Endometrial microvascular endothelial cells (primary cell): Measurements from ENCODE around the gene GFY. TPM values are rescaled to one million over a fixed set of nuclear protein-coding genes. Genes with fewer than 3 reads are reported as not detected.

Source experiments
- total RNA-seq: library from RNA; depleted of rRNA; stranded (reverse); fragments of >200 nt; gene quantifications from one replicate; pipeline ENCODE4 v1.2.3, GENCODE V29; 2015; ENCODE audit errors: inconsistent ontology term

GFY gene
- total RNA-seq, 1 donor from 2014 or later = not detected

Other genes starting within 250 kb of the GFY start
- not detected for gene SLC6A16, start 100.2 kb upstream of the GFY start, total RNA-seq
- gene CD37, start 90.0 kb upstream of the GFY start, total RNA-seq = not detected
- gene TEAD2, start 63.0 kb upstream of the GFY start, total RNA-seq = 86.6 TPM
- not detected for gene DKKL1, start 61.5 kb upstream of the GFY start, total RNA-seq
- not detected for gene KASH5, start 37.1 kb upstream of the GFY start, total RNA-seq
- gene PTH2, start 1.9 kb upstream of the GFY start, total RNA-seq = not detected
- gene SLC17A7, start 16.1 kb downstream of the GFY start, total RNA-seq = not detected
- 97.7 TPM for gene PIH1D1, start 26.4 kb downstream of the GFY start, total RNA-seq
- gene ALDH16A1, start 27.8 kb downstream of the GFY start, total RNA-seq = 67.4 TPM
- 2.6 TPM for gene FLT3LG, start 48.8 kb downstream of the GFY start, total RNA-seq
- gene RPL13A, start 62.2 kb downstream of the GFY start, total RNA-seq = 2,035 TPM
- gene RPS11, start 71.0 kb downstream of the GFY start, total RNA-seq = 3,348 TPM
- 93.4 TPM for gene FCGRT, start 87.3 kb downstream of the GFY start, total RNA-seq
- gene RCN3, start 102.6 kb downstream of the GFY start, total RNA-seq = 38.2 TPM
- 107 TPM for gene NOSIP, start 155.2 kb downstream of the GFY start, total RNA-seq
- gene PRRG2, start 155.9 kb downstream of the GFY start, total RNA-seq = not detected
- 7.5 TPM for gene PRR12, start 165.8 kb downstream of the GFY start, total RNA-seq
- gene RRAS, start 214.8 kb downstream of the GFY start, total RNA-seq = 45.0 TPM
- 73.5 TPM for gene SCAF1, start 216.8 kb downstream of the GFY start, total RNA-seq
- 81.9 TPM for gene IRF3, start 240.5 kb downstream of the GFY start, total RNA-seq
- 51.6 TPM for gene BCL2L12, start 240.5 kb downstream of the GFY start, total RNA-seq